Activated CD8-positive, alpha-beta memory T cell treated with anti-CD3 and anti-CD28 coated beads for 36 hours (primary cell): ENCODE results near the gene FCHSD1. TPM values are rescaled to one million over a fixed set of nuclear protein-coding genes. Genes with fewer than 3 reads are reported as not detected.

ENCODE experiments used
- CTCF ChIA-PET: fragments of 350-600 bp; sonication (Branson Sonifier 250); formaldehyde crosslinking; loops from one replicate; lab custom pipeline; 2021; ENCODE audit warnings: antibody characterized with exemption; lab: Charles Lee
- POLR2A ChIA-PET: fragments of 350-600 bp; sonication (Branson Sonifier 250); formaldehyde crosslinking; loops from one replicate; lab custom pipeline; 2021; ENCODE audit warnings: antibody characterized with exemption; lab: Charles Lee
- total RNA-seq, 2 experiments: library from RNA; stranded (reverse); gene quantifications; one replicate each; pipeline ENCODE4 v1.2.3, GENCODE V29; 2021

Gene FCHSD1
- total RNA-seq, 2 experiments from 2014 or later, result 25.4 to 28.3 TPM

GRCh38 chr5:141655020-141655419 lies 3.8 kb upstream of the FCHSD1 start:
- ChIA-PET POLR2A (interaction anchor here (0.7 kb wide), 1 partner anchor 15 kb away, joined by 5 read pairs; no protein-coding TSS in a partner anchor), CTCF (no interaction called here)

DNA sequence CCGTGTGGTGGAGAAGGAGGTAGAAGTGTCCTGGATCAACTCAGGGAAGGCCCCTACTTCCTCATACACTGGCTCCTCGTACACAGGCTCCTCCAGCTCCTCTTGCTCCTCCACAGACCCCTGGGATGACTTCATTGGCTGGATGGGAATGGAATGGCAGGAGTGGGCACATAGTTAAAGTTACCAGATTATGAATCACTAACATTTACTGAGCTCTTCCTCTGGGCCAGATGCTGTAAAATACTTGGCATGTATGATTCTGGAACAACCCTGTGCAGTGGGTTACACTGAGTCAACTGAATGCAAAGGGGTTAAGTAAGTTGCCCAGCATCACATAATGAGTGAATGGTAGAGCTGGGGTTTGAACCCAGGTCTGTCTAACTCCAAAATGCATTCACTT lies 3.1 kb upstream of the FCHSD1 start:
- CTCF ChIA-PET, result interaction anchor here (0.7 to 1.8 kb wide), 2 partner anchors 11 to 12 kb away, joined by 3 to 9 read pairs; no protein-coding TSS in a partner anchor
- POLR2A ChIA-PET, result interaction anchor here (0.7 kb wide), 1 partner anchor 16 kb away, joined by 5 read pairs; no protein-coding TSS in a partner anchor

DNA sequence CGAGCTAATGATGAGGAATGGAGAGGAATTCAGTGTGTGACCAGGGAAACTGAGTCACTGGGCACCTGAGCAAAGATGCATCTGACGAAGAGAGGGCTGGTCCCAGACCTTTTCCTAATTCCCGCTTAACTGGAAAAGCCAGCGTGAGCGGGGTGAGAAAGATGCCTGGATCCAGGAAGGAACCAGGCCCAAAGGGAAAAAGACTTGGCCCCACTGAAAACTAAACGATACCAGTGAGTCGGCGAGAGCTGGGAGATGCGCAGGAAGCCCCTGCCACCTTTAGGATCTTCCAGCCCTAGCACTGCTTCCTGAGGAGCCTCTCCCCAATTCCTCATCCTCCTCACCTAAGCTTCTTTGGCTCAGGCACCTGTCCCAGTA lies 499 bp upstream of the FCHSD1 start:
- ChIA-PET POLR2A (interaction anchor here (1.4 to 1.7 kb wide), 4 partner anchors 14 to 272 kb away, joined by 3 to 17 read pairs (median 8); partner anchors contain the start of genes DELE1, HDAC3 and RELL2), CTCF (interaction anchor here (1.4 to 2.6 kb wide), 6 partner anchors 9 to 60 kb away, joined by 5 to 15 read pairs (median 8); partner anchors contain the start of genes DIAPH1, HDAC3 and RELL2)

- ChIA-PET CTCF (interaction anchor here (2.5 kb wide), 2 partner anchors 12 to 13 kb away, joined by 9 to 15 read pairs; partner anchors contain the start of genes HDAC3 and RELL2), POLR2A (interaction anchor here (1.7 kb wide), 1 partner anchor 33 kb away, joined by 7 read pairs; no protein-coding TSS in a partner anchor)
These were observed 1.2 kb downstream of the FCHSD1 start for GRCh38 chr5:141649972-141650371.

GRCh38 chr5:141649056-141649688 lies 2.0 kb downstream of the FCHSD1 start:
- POLR2A ChIA-PET, result no interaction called here
- CTCF ChIA-PET, result interaction anchor here (1.1 to 2.5 kb wide), 3 partner anchors 12 to 229 kb away, joined by 4 to 9 read pairs (median 5); partner anchors contain the start of genes HDAC3, PCDH1 and RELL2

GRCh38 chr5:141647851-141648250 lies 3.4 kb downstream of the FCHSD1 start:
- ChIA-PET CTCF (interaction anchor here (1.5 to 2.5 kb wide), 3 partner anchors 11 to 231 kb away, joined by 4 to 9 read pairs (median 5); partner anchors contain the start of genes DIAPH1, HDAC3, PCDH1 and RELL2), POLR2A (interaction anchor here (1.1 kb wide), 1 partner anchor 13 kb away, joined by 3 read pairs; no protein-coding TSS in a partner anchor)

DNA sequence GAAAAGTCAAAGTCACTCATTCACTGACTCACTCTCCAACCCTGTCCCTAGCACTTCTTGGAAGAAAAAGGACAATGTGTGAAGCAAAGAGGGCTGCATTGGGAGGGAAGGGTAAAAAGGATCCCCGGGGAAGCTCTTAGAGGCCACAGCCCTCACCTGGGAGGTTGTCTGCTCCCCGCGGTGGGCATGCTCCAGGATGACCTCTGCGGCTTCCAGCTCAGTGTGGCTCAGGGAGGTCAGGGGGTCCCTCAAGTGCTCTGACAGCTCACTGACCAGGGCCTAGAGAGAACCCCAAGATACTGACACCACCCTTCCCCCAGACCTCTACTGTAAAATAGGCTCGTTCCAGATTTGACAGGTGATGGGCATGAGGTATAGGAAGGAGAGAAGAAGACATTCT lies 4.0 kb downstream of the FCHSD1 start:
- CTCF ChIA-PET, result interaction anchor here (1.0 to 2.5 kb wide), 3 partner anchors 10 to 45 kb away, joined by 3 to 9 read pairs (median 4); partner anchors contain the start of genes DIAPH1, HDAC3 and RELL2
- POLR2A ChIA-PET, result interaction anchor here (1.1 to 1.5 kb wide), 2 partner anchors 10 to 13 kb away, joined by 3 to 4 read pairs; partner anchors contain the start of genes HDAC3 and RELL2

DNA sequence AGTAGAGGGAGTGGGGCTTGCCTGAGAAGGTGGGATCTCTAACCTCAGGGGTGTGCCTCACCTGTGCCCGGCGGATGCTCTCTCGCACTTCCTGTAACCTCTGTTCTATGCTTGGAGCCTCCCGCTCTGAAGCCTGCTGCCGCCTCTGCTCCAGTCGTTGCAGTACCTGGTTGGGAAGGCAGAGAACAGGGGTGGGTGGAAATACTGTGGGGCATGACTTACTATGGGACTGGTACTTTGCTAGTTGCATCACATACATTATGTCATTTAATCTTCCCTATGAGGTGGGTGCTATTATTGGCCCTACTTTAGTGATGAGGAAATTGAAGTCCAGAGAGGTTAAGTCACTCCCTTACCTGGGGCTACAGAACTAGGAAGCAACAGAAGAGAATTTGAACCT lies 5.2 kb downstream of the FCHSD1 start:
- POLR2A ChIA-PET, result interaction anchor here (0.5 to 1.5 kb wide), 2 partner anchors 9 to 136 kb away, joined by 4 read pairs; partner anchors contain the start of genes HDAC3 and RELL2

GRCh38 chr5:141641634-141642267 lies 9.5 kb downstream of the FCHSD1 start:
- CTCF ChIA-PET, result interaction anchor here (0.7 to 2.6 kb wide), 8 partner anchors 10 to 319 kb away, joined by 3 to 18 read pairs (median 3); partner anchors contain the start of gene FCHSD1
- POLR2A ChIA-PET, result interaction anchor here (1.2 to 1.8 kb wide), 2 partner anchors 23 to 50 kb away, joined by 4 to 5 read pairs; partner anchors contain the start of gene DIAPH1

More for the DNA sequence above, 5.2 kb downstream of the FCHSD1 start:
- CTCF ChIA-PET, result interaction anchor here (0.9 kb wide), 1 partner anchor 28 kb away, joined by 3 read pairs; no protein-coding TSS in a partner anchor

GRCh38 chr5:141640698-141641097 lies 10.5 kb downstream of the FCHSD1 start:
- ChIA-PET POLR2A (interaction anchor here (1.2 to 1.8 kb wide), 2 partner anchors 22 to 48 kb away, joined by 4 to 5 read pairs; partner anchors contain the start of gene DIAPH1), CTCF (interaction anchor here (2.6 kb wide), 1 partner anchor 48 kb away, joined by 18 read pairs; no protein-coding TSS in a partner anchor)

DNA sequence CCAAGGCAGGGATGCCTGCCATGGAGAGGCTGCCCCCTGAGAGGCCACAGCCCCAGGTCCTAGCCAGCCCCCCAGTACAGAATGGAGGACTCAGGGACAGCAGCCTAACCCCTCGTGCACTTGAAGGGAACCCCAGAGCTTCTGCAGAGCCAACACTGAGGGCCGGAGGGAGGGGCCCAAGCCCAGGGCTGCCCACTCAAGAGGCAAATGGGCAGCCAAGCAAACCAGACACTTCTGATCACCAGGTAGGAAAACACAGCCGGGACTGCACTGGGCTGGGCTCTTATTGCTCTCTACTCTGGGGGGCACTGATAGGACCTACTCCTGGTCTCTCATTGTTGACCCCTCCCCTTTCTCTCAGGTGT lies 11.2 kb downstream of the FCHSD1 start:
- POLR2A ChIA-PET, result no interaction called here

GRCh38 chr5:141639357-141640050 lies 11.7 kb downstream of the FCHSD1 start:
- ChIA-PET POLR2A (no interaction called here), CTCF (interaction anchor here (1.0 to 6.8 kb wide), 3 partner anchors 10 to 46 kb away, joined by 4 to 54 read pairs (median 15); partner anchors contain the start of gene FCHSD1)

More for the DNA sequence above, 11.2 kb downstream of the FCHSD1 start:
- CTCF ChIA-PET, result interaction anchor here (1.0 kb wide), 1 partner anchor 10 kb away, joined by 4 read pairs; no protein-coding TSS in a partner anchor

GRCh38 chr5:141638771-141639170 lies 12.4 kb downstream of the FCHSD1 start:
- ChIA-PET CTCF (interaction anchor here (3.2 to 7.0 kb wide), 4 partner anchors 12 to 45 kb away, joined by 11 to 56 read pairs (median 34); partner anchors contain the start of genes DIAPH1 and FCHSD1), POLR2A (interaction anchor here (0.7 kb wide), 1 partner anchor 55 kb away, joined by 3 read pairs; no protein-coding TSS in a partner anchor)

DNA sequence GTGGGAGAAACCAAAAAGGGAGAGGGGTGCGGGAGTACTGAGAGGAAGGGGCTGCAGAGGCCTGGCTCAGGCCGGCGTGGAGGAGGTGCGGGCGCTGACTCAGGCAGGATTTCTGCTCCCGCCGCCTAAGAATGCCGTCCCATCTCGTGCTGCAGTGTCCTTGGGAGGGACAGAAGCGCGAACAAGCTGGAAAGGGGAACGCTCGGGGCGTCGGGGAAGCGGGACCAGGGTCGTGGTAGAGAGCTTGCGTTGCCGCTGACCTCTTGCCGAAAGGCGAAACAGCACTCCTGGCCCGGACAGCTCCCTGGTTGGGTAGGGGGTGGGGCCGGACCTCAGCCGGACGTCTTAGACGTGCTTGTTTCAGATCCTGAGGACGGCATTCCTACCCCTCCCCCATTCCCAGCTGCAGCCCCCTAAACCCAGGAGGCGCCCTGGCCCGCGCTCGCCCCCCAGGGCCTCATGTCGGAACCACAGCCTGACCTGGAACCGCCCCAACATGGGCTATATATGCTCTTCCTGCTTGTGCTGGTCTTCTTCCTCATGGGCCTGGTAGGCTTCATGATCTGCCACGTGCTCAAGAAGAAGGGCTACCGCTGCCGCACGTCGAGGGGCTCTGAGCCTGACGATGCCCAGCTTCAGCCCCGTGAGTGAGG lies 13.3 kb downstream of the FCHSD1 start:
- POLR2A ChIA-PET, result interaction anchor here (0.5 to 3.2 kb wide), 10 partner anchors 9 to 466 kb away, joined by 3 to 34 read pairs (median 4); partner anchors contain the start of genes DELE1, DIAPH1 and FCHSD1
- CTCF ChIA-PET, result interaction anchor here (0.8 to 7.0 kb wide), 12 partner anchors 11 to 324 kb away, joined by 3 to 56 read pairs (median 6); partner anchors contain the start of genes DIAPH1 and FCHSD1

GRCh38 chr5:141637123-141637766 lies 14.0 kb downstream of the FCHSD1 start:
- ChIA-PET CTCF (interaction anchor here (0.6 to 7.0 kb wide), 14 partner anchors 8 to 324 kb away, joined by 3 to 56 read pairs (median 5); partner anchors contain the start of genes DIAPH1 and FCHSD1), POLR2A (interaction anchor here (0.5 to 3.2 kb wide), 13 partner anchors 9 to 1103 kb away, joined by 3 to 34 read pairs (median 5); partner anchors contain the start of genes DELE1, DIAPH1, FCHSD1 and NDFIP1)
